ENCODE measurements around the gene DCD.

Gene DCD

DNA sequence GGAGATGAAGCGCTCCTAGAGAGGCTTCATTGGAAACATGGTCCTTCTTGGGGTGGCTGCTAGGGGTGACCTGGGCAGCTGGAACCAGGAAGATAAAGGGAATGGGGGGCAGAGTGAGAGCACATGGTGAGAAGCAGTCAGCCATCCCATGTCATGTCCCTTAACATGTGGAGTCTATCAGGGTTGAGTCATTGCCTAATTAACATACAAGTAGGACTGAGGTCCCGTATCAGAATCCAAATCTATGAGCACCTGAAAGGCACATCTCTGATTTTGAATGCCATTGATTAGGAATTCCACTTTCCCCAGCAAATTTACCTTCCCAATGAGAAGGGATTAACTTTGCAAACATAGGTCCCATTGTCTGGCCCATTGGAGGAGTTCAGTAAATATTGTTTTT is 39.4 kb downstream of the DCD start:
- in situ Hi-C loops (cut with MboI; ENCODE audit: low sequenced_read_pairs), result no loop called here

DNA sequence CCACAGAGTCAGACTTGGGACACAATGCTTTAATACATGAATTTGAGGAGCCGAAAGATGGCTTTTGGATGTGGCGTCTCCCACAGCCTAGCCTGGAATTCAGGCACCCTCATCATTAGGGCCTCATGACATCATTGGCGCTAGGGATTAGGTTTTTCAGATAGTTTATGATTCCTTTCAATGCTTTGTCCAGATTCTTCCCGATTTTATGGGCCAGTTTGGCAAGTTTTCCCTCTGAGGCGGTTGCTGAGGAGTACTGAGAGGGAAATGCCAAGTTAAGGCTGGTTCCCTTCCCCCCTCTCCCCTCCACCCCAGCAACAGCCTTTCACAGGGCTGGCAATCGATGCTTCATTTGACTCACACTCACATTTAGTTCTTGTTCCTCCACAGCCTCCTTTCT is 40.0 kb downstream of the DCD start:
- in situ Hi-C loops (cut with MboI; ENCODE audit: low sequenced_read_pairs), result no loop called here

DNA sequence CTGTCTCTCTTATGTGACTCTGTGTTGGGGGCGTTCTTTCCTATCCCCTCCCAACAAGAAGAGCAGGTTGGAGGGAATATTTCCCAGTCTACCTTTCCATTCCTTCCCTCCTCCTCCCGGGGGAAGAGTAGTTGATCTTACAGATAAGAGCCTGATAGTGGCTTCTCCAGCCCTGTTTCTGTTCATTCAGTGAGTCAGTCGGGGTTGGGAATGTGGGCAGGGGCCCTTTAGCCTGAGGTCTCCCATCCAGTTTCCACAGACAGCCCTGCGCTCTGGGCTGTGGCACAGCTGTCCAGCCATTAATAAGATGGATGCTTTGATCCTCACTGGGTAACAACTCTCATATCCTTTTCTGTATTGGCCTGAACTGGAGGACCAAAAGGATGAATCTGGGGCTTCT is 41.6 kb downstream of the DCD start:
- in situ Hi-C loops (cut with MboI; ENCODE audit: low sequenced_read_pairs), result no loop called here

DNA sequence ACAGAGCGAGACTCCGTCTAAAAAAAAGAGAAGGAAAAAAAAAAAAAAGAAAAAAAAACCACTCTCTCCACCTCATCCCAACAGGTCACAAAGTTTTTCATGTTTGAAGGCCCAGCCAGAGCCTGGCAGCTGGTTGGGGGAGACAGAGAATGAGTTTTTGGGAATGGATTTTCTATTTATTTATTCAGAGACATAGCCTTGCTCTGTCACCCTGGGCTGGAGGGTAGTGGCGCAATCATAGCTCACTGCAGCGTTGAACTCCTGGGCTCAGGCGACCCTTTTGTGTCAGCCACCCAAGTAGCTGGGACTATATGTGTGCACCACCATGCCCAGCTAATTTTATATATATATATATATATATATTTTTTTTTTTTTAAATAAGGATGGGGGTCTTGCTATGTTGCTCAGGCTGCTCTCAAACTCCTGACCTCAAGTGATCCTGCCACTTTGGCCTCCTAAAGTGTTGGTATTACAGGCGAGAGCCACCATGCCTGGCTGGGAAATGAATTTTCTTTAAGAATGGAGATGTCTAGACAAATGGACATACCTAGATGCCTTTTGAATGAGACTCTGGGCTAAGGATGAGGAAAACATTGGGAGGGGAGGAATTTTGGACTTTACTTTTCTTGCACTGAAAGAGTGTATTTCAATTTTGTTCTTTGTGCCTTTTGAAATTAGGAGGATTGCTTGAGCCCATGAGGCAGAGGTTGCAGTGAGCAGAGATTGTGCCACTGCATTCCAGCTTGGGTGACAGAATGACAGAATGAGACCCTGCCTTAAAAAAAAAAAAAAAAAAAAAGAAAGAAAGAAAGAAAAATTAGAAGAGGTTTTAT is 42.8 kb downstream of the DCD start:
- in situ Hi-C loops (cut with MboI; ENCODE audit: low sequenced_read_pairs), result no loop called here

DNA sequence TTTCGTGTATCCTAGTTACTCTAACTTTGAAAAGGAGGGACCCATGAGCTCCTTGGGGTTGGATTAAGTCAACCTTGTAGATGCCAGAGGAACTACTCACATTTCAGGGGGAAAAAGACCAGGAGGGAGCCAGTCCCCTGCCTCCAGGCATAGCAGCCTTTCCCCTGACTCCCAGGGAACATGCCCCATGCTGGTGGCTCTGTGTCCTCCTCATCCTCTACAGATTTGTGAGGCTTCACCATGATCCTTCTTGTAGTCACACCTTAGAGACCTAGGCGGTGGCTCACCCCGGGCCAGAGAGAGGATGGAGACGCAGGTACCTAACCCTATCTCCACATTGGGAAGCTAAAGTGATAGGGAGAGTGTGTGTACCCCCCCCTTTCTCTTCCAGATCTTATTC is 43.7 kb downstream of the DCD start:
- in situ Hi-C loops (cut with MboI; ENCODE audit: low sequenced_read_pairs), result no loop called here

DNA sequence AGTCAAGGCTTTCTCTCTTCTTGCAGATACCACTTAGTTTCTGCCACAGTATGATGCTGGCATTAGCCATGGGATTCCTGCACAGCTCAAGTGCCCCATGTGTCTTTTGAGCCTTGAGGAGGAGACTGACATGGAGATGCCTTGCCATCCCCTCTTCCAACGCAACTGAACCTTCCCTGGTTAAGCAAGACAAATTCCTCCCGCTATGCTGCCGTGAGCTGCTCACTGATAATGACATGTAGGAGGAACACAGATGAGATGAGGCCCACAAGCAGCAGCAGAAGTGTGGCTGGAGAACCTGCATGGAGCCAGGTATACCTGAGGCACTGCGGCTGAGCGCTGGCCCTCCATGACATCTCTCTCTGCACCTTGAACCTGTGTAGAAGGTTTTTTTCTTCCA is 44.3 kb downstream of the DCD start:
- in situ Hi-C loops (cut with MboI; ENCODE audit: low sequenced_read_pairs), result no loop called here

DNA sequence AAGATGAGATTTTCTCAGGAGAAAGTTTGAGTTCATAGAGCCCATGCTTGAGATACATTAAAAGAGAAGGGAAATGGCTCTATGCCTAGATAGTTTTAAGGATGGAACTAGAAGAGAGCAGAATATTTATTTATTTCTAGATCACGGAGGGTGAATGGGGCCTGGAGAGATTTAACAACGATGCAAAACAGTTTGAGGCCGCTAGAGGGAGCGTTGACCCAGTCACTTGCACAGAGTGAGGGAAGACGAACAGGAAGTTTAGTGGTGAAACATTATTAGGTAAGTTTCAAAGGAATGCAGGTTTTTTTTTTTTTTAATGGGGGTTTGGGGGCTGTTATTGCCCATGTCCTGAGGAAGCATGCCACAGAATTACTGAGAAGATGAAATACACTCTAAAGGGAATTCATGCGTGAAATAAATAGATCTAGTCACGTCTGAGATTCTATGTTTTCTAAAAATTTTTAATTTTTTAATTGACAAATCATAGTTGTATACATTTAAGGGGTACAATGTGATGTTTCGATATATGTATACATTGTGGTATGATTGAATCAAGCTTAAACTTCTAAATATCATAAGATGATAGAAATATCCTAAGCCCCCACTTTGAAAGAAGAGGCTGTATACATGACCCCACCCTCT is 44.9 kb downstream of the DCD start:
- in situ Hi-C loops (cut with MboI; ENCODE audit: low sequenced_read_pairs), result no loop called here

DNA sequence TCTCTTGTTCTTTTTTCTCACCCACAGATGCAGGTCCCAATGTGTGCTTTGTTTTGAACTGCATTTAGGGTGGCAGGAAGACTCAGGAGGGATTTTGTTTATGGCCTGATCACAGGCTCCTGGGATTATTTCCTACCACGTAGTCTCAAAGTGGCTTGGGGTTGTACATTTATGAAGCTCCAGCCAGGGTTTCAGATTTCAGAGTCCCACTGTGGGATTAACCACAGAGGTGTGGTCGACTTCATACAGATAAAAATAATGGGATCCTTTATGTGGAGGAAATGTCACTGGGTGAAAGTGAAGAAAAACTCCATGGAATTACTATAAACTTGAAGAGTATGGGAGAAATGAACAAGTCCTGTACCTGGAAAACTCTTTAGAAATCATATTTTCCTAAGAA is 45.5 kb downstream of the DCD start:
- in situ Hi-C loops (cut with MboI; ENCODE audit: low sequenced_read_pairs), result no loop called here

DNA sequence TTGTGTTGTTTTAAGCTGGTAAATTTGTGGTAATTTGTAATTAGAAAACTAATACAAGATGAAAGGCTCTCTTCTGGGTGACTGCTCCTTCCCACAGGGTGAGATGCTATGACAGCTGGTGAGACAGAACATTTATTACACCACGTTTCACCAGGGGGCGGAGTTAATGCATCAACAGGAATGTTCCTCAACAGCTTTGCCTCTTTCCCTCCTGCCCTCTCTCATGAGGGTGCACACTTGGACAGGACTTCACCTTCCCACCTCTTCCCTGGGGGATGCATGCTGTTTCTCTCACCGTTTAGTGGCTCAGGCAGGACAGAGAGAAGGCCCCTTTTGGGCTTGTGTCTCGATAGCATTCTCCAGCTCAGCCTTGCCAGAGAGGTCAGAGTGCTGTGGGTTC is 46.3 kb downstream of the DCD start:
- in situ Hi-C loops (cut with MboI; ENCODE audit: low sequenced_read_pairs), result no loop called here

DNA sequence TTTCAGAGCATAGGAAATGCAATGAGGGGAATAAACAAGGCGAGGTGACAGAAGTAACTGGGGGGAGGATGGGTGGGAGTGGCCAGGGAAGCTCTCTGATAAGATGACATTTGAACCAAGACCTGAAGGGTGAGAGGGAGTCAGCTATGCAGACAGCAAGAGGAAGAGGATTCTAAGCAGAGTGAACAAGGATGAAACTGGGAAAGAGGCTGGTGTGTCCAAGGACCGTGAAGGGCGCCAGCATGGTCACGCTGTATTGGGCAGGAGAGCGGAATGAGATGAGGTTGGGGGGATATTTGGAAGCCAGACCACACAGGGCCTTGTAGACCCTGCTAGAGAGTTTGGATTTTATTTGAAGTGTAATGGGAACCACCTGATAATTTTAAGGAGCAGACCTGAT is 49.2 kb downstream of the DCD start:
- in situ Hi-C loops (cut with MboI; ENCODE audit: low sequenced_read_pairs), result loop anchor here (25.0 kb wide), 1 partner anchor 112 kb away; the partner anchor contains the start of gene NCKAP1L

DNA sequence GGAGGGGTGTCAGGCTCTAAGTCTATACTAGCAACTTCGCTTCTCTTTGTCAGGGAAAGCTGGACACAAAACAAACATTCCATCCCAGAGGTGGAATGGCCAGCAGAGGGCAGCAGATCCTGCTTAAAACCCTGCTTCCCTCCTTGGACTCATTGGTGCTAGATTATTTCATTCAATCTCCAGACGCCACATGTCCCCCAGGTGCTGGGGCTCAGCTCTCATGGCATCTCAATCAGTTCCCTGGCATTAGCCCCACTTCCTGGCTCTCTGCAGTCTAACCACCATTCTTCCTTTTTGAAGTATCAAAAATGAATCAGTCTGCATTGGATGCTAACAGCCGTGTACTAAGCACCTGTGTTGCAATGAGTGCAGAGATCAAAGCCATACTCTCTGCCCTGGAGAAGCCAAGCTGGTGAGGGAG is 51.6 kb downstream of the DCD start:
- in situ Hi-C loops (cut with MboI; ENCODE audit: low sequenced_read_pairs), result loop anchor here (25.0 kb wide), 1 partner anchor 109 kb away; the partner anchor contains the start of gene NCKAP1L

DNA sequence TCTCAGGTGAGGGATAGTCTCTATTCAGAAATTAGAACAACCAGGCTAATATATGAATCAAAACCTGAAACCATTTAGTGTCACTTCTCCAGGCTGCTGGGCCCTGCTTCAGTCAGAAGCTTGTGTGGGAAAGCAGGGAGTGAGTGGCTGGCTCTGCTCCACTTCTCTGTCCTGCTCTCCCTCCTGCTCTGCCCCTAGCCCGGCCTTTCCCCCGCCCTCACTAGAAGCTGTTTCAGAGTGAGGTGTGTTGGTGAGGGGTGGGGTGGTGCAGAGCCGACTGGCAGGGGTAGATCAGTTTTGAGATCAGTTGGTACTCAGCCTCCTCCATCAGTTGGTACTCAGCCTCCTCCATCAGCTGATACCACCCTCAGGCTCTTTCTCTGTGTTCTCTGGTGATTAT is 52.7 kb downstream of the DCD start:
- in situ Hi-C loops (cut with MboI; ENCODE audit: low sequenced_read_pairs), result loop anchor here (25.0 kb wide), 1 partner anchor 108 kb away; the partner anchor contains the start of gene NCKAP1L
